ENCODE data around the gene RFX4. TPM values are rescaled to one million over a fixed set of nuclear protein-coding genes. Genes with fewer than 3 reads are reported as not detected.

The RFX4 gene
- total and polyA plus RNA-seq, 9 of the 15 experiments (the other 6 are each of a cell fraction or from before 2014, with no cell fraction given), result not detected

DNA sequence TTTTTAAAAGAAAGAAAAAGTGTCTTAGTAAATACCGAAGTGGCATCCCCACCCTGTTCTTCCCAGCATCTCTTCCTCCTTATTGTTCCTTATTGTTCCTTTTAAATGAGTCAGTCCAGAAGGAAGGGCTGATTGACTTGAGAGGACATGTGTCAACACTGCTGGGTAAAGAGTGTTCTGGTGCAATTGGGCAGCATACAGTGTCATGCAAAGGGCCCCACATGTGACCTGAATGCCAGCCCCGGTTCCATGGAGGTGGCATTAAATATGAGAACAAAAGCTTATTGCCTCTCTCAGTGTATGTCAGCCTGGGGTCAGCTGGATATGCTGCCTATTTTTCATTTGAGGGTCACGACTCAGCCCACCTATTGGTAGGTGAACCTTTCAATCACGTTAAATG is 132.8 kb downstream of the RFX4 start:
- 0% methylated on average over 4 of the region's 4 CpGs for WGBS (ENCODE audit: insufficient coverage, low coverage, missing lambda C conversion rate)
- no peaks in the 10 kb centered on the region for H3K9me1 ChIP-seq (ENCODE audit: control insufficient read depth, insufficient read depth, low read length)
- no peak overlapping the region for H3K9ac ChIP-seq (ENCODE audit: insufficient read depth in 1 of 2, low read depth in 2 of 2, low read length in 2 of 2)
- no TSS peak for BruUV-seq (replicated peaks)
- no peak overlapping the region for H3K27ac ChIP-seq (ENCODE audit: extremely low read depth, low read depth, low read length)
- TF ChIP-seq JUND (IDR thresholded peaks at IDR 0.05; ENCODE audit: borderline replicate concordance, low read depth, low read length), result no peak
- TF ChIP-seq JUND (tag; IDR thresholded peaks at IDR 0.05; ENCODE audit: borderline replicate concordance, low read depth, low read length), result no peak
- TF ChIP-seq BACH1 (tag; IDR thresholded peaks at IDR 0.05), result no peak
- TF ChIP-seq RBM25 (IDR thresholded peaks at IDR 0.05; ENCODE audit: low read depth, low read length, severe bottlenecking), result no peak
- no peak for TF ChIP-seq DMBX1 (CRISPR knock-in tag; IDR thresholded peaks at IDR 0.05; ENCODE audit: borderline replicate concordance)
- no peak for TF ChIP-seq ZC3H8 (IDR thresholded peaks at IDR 0.05)
- TF ChIP-seq, protein P1, sequence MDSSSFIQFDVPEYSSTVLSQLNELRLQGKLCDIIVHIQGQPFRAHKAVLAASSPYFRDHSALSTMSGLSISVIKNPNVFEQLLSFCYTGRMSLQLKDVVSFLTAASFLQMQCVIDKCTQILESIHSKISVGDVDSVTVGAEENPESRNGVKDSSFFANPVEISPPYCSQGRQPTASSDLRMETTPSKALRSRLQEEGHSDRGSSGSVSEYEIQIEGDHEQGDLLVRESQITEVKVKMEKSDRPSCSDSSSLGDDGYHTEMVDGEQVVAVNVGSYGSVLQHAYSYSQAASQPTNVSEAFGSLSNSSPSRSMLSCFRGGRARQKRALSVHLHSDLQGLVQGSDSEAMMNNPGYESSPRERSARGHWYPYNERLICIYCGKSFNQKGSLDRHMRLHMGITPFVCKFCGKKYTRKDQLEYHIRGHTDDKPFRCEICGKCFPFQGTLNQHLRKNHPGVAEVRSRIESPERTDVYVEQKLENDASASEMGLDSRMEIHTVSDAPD (CRISPR knock-in tag; IDR thresholded peaks at IDR 0.05), result no peak
- TF ChIP-seq NFYB (IDR thresholded peaks at IDR 0.05; ENCODE audit: extremely low read depth, insufficient read length), result no peak
- no peak for TF ChIP-seq KLF13 (tag; IDR thresholded peaks at IDR 0.05; ENCODE audit: borderline replicate concordance, low read depth)
- TF ChIP-seq ZNF830 (CRISPR knock-in tag; IDR thresholded peaks at IDR 0.05), result no peak
- no peak for TF ChIP-seq ZNF347 (CRISPR knock-in tag; IDR thresholded peaks at IDR 0.05; ENCODE audit: low read depth)
- no peak for TF ChIP-seq ZKSCAN3 (CRISPR knock-in tag; IDR thresholded peaks at IDR 0.05)
- no peak for TF ChIP-seq ZNF79 (CRISPR knock-in tag; IDR thresholded peaks at IDR 0.05; ENCODE audit: low read depth)
- TF ChIP-seq, protein P2, sequence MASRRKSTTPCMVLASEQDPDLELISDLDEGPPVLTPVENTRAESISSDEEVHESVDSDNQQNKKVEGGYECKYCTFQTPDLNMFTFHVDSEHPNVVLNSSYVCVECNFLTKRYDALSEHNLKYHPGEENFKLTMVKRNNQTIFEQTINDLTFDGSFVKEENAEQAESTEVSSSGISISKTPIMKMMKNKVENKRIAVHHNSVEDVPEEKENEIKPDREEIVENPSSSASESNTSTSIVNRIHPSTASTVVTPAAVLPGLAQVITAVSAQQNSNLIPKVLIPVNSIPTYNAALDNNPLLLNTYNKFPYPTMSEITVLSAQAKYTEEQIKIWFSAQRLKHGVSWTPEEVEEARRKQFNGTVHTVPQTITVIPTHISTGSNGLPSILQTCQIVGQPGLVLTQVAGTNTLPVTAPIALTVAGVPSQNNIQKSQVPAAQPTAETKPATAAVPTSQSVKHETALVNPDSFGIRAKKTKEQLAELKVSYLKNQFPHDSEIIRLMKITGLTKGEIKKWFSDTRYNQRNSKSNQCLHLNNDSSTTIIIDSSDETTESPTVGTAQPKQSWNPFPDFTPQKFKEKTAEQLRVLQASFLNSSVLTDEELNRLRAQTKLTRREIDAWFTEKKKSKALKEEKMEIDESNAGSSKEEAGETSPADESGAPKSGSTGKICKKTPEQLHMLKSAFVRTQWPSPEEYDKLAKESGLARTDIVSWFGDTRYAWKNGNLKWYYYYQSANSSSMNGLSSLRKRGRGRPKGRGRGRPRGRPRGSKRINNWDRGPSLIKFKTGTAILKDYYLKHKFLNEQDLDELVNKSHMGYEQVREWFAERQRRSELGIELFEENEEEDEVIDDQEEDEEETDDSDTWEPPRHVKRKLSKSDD (conservative IDR thresholded peaks at IDR 0.05; ENCODE audit: low read length), result no peak
- no peak for TF ChIP-seq SNRNP70 (optimal IDR thresholded peaks at IDR 0.05; ENCODE audit: low read depth, low read length)
- TF ChIP-seq, protein P3, sequence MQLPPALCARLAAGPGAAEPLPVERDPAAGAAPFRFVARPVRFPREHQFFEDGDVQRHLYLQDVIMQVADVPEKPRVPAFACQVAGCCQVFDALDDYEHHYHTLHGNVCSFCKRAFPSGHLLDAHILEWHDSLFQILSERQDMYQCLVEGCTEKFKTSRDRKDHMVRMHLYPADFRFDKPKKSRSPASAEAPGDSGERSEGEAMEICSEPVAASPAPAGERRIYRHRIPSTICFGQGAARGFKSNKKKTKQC (CRISPR knock-in tag; IDR thresholded peaks at IDR 0.05), result no peak
- no peak for TF ChIP-seq CBX3 (IDR thresholded peaks at IDR 0.05; ENCODE audit: borderline replicate concordance in 1 of 2, low read length in 2 of 2)
- TF ChIP-seq ZNF780A (CRISPR knock-in tag; IDR thresholded peaks at IDR 0.05), result no peak
- TF ChIP-seq PTRF (tag; IDR thresholded peaks at IDR 0.05), result no peak
- TF ChIP-seq ZNF140 (CRISPR knock-in tag; IDR thresholded peaks at IDR 0.05), result no peak
- no peak for TF ChIP-seq CCAR2 (IDR thresholded peaks at IDR 0.05; ENCODE audit: low read depth, low read length)
- ChIA-PET CTCF (ENCODE audit: low intra/inter-chr PET ratio) (no interaction called here), POLR2A (no interaction called here)
- H4K20me1 ChIP-seq (replicated peaks; ENCODE audit: control insufficient read depth, insufficient read depth, low read length), result no peaks in the 10 kb centered on the region
- FAIRE-seq (no peak), ATAC-seq (no peak), DNase-seq (ENCODE audit: extremely low read depth in 1 of 4, low spot score in 3 of 4) (no peak)
- no peaks in the 10 kb centered on the region for H3K9me3 ChIP-seq (replicated peaks; ENCODE audit: control insufficient read depth, insufficient read depth, low read depth, low read length)
- H3K27me3 ChIP-seq (ENCODE audit: control insufficient read depth in 2 of 2, insufficient read depth in 2 of 2, low read length in 2 of 2), result peaks cover 4 to 24% of the 10 kb centered on the region in 2 experiments; a peak in 3 of 5 replicates
- H3K4me2 ChIP-seq (ENCODE audit: insufficient read depth, low read length), result no peak overlapping the region
- H2AFZ ChIP-seq (ENCODE audit: low read depth, low read length), result no peak overlapping the region
- H3K4me3 ChIP-seq, result no peak overlapping the region
- intact Hi-C loops (cut with micrococcal nuclease), result no loop called here
- H3K79me2 ChIP-seq (ENCODE audit: control insufficient read depth, insufficient read depth, low read length), result no peaks in the 10 kb centered on the region
- H3K36me3 ChIP-seq (ENCODE audit: control insufficient read depth, insufficient read depth, low read length), result no peaks in the 10 kb centered on the region
- 0 out of 5 replicates have a peak, but pooled peaks cover 0 to 6% of the 10 kb centered on the region in 2 experiments for H3K4me1 ChIP-seq (replicated peaks in 1 of 2; ENCODE audit: control insufficient read depth in 2 of 2, insufficient read depth in 2 of 2, low read length in 2 of 2)
- in situ Hi-C loops (cut with MboI), result no loop called here
